A549 (cell line): Measurements from ENCODE around the gene RHAG.

Experiments
- CTCF ChIP-seq: fragments of >200 bp; sonication (Bioruptor Twin); formaldehyde crosslinking; IDR thresholded peaks from 3 replicates; pipeline ENCODE4 v1.5.1; 2016
- FOSL2 ChIP-seq, 2 experiments: fragments of 450-650 bp in 1 of 2; fragments of >200 bp in 1 of 2; sonication (Bioruptor Twin) in 1 of 2; formaldehyde crosslinking; IDR thresholded peaks; 2 replicates each; pipeline versions ENCODE4 v1.5.0 to v1.6.1; 2016 to 2020; ENCODE audit warnings: mild to moderate bottlenecking in 1 of 2, moderate library complexity in 1 of 2
- POLR2A ChIP-seq: IDR thresholded peaks from 2 replicates; pipeline ENCODE4 v1.6.1; 2012; ENCODE audit warnings: mild to moderate bottlenecking, low read length

- TF ChIP-seq FOSL2 (IDR thresholded peaks at IDR 0.05), result no peak
- TF ChIP-seq FOSL2 (CRISPR knock-in tag; IDR thresholded peaks at IDR 0.05), result no peak
- no peak for TF ChIP-seq CTCF
- no peak for TF ChIP-seq POLR2A
Measured at GRCh38 chr6:49609285-49609684, 27.4 kb downstream of the RHAG start.
